ENCODE measurements around the gene DUS2.
A peak's percentile ranks its signal among the peaks of the same experiment; 100 is the strongest.

- TF ChIP-seq EP300 (IDR thresholded peaks at IDR 0.05) (no peak), POLR2AphosphoS5 (IDR thresholded peaks at IDR 0.05) (peak; percentile 43 to 53)
Observed at GRCh38 chr16:67993207-67994039, 29.7 kb upstream of the DUS2 start.

Data from upper lobe of left lung (tissue), 4 donors.